Glomerular visceral epithelial cell (primary cell): ENCODE results near the gene PTTG2.
"Not testable (repeated sequence)": the region's sequence is repeated elsewhere in the genome, so short reads cannot be mapped to it uniquely, and the experiment has no call there.

Experiments
- DNase-seq: peaks from one replicate; pipeline ENCODE4 v3.0.0-alpha.2; 2016; ENCODE audit errors: extremely low spot score

The PTTG2 gene

DNA sequence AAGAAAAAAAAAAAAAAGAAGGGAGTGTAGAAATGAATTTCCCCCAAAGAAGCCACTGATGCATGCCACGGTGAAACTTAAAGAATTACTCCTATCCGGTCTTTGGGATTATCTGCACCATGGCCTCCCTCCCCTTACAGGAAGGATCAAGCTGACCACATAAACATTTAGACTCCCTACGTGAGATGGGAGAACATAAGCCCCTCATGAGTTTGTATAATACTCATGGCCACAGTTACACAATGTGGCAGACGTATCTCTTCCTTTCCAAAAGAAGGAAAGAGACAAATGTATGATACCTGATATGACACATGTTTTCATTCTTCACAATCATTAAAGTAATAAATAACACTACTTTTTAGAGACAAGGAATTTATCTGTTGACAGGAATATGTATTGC, 3.3 kb upstream of the PTTG2 start:
- DNase-seq, result no peak

DNA sequence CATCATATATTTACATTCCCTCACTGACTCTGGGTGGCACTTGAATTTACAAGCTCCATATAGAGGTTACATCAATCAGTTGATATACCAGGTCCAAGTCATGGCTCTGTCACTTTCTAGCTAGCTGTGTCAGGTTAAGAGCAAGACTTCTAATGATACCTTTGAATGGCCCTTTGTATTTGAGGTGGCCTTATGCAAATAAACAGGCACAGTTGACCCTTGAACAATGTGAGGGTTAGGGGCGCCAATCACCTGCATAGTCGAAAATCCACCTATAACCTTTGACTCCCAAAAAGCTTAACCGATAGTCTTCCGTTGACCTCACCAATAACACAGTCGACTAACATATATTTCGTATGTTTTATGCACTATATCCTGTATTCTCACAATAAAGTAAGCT, 1.3 kb upstream of the PTTG2 start:
- DNase-seq, result no peak

DNA sequence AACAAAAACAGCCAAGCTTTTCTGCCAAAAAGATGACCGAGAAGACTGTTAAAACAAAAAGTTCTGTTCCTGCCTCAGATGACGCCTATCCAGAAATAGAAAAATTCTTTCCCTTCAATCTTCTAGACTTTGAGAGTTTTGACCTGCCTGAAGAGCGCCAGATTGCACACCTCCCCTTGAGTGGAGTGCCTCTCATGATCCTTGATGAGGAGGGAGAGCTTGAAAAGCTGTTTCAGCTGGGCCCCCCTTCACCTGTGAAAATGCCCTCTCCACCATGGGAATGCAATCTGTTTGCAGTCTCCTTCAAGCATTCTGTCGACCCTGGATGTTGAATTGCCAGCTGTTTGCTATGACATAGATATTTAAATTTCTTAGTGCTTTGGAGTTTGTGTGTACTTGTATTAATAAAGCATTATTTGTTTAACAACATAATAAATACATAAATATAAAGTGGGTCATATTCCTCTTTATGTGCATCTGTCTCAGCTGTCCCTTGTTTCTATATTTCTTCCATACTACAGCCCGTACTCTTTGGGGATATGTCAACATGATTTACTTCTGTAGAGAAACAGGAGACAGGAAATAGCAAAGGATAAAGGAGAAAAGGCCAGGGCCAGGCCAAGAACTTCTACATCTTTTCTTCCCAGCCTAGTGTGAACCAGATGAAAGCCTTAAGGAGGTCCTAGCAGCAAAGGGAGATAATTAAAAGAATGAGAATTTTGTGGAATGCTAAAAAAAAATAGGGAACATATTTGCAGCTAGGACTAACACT, 667 bp downstream of the PTTG2 start:
- no peak for DNase-seq

DNA sequence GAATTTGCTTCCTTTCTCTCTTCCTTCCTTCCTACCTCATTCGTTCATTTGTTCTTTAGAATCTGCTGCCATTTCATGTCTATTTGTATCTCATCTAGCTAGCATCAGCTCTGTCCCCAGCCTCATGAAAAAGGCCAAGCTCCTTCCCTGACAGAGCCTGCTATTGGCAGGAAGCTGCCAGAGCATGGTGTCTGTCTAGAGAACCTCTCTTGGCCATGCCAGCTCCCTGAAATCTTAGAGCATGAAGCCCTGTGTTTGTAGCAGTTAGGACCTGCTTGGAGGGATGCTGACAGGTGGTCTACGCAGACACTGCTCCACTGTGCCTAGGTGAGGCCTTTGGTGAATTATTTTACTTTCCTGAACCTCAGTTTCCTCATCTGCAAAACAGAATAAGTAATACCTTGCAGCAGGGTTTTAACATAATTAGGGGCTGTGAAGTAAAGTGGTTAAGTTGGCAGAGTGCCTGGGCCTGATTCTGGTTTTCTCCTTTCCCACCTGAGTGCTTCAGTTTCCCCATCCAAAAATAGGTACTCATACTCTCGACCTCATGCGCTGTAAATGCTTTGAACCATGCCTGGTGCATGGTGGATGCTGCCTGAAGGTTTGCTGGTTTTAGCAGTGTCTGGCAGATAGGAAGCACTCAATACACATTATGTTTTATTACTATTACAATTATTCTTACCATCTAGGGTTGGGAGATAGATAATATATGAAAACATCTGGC, 4.7 kb downstream of the PTTG2 start:
- DNase-seq, result no peak

DNA sequence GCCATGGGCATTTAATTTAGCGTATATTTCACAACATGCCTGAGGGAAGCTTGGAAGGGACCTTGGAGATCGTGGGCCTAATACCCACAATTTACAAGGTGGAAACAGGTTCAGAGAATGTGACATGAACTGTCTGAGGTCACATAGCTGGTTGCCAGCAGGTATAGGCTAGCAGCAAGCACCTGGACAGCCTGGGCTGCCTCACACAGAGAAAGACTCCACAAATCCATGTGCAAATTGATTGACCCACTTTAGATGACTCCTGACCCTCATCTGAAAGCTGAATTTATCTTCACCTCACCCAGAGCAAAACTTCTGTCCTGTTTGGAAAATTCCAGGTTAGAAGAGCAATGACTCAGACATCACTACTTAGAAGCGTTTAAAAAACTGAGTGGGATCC, 5.8 kb downstream of the PTTG2 start:
- no peak for DNase-seq

DNA sequence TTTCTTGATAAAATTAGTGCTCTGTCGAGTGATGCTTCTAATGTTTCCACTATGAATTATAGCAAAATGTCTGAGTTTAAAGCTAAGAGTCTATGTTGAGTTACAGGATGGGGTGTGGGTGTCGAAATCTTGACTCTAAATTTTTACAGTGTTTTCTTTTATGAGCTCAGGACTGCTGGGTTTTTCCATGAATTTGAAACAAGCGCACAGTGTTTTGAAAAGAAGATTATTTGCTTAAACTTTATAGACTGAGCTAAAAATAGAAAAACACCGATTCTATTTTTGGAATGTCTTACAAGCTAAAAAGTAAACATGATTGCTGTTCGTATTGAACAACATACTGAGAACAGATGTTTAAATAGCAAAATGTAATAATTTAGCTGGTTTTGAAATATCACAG, 7.5 kb downstream of the PTTG2 start:
- no peak for DNase-seq

DNA sequence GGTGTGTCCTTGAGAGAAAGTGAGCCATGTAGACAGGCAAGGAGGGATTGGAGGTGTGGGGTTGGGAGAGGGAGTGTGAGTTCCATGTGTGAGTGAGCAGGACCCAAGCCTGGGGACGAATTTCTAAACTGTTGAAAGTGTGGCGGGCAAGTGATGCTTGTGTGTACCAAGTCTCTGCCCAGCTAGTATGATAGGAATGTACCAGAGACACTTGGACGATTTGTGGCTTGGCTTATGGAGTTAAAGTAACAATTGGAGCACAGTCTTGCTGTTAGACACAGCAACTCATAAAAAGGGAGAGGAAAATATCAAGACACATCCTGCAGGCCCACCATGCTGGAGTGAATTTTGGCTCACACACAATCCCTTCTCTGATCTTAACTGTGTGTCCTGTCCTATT, 8.5 kb downstream of the PTTG2 start:
- DNase-seq, result no peak

DNA sequence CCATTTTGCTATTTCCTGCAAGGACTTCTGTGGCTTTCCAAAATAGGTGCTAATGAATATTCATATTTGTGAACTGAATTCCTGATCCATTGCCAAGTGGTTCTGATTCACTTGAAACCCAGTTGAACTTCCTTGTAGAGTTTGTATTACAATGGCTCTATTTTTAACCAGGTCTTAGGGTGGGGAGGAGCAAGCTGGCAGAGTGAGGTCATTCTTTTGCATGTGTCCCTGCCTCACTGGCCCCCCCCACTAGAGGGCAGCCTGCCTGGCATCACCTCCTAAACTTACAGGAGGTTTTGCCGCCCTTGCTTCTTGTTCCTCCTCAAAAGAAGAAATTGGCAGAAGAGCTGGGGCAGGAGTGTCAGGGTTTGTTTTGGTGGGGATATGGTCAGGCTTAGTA, 10.5 kb downstream of the PTTG2 start:
- DNase-seq, result peak; percentile 67

DNA sequence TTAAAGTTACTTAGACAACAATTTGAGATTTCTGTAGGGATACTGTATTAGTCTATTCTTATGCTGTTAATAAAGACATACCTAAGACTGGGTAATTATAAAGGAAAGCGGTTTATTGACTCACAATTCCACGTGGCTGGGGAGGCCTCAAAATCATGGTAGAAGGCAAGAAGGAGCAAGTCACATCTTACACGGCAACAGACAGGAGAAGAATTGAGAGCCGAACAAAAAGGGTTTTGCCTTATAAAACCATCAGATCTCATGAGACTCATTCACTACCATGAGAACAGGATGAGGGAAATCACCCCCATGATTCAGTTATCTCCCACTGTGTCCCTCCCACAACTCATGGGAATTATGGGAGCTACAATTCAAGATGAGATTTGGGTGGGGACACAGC, 11.0 kb downstream of the PTTG2 start:
- DNase-seq, result no peak

DNA sequence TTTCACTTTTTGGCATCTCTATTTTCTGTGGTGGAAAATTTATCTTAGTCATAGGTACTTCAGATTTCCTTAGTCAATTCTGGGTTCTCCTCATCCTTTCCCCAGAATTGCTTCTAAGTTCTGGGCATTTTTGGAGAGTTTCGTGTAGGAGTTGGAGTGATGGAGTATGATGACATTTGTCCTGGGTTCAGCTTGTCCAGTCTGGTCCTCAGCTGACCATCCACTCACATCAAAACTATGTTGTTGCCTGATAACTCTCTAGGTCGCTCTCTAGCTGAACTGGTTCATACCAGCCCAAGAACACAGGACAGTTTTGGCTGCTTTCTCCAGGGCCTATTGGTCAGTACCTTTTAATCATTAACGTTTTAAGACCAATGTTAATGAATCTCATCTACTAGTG, 13.2 kb downstream of the PTTG2 start:
- DNase-seq, result no peak

DNA sequence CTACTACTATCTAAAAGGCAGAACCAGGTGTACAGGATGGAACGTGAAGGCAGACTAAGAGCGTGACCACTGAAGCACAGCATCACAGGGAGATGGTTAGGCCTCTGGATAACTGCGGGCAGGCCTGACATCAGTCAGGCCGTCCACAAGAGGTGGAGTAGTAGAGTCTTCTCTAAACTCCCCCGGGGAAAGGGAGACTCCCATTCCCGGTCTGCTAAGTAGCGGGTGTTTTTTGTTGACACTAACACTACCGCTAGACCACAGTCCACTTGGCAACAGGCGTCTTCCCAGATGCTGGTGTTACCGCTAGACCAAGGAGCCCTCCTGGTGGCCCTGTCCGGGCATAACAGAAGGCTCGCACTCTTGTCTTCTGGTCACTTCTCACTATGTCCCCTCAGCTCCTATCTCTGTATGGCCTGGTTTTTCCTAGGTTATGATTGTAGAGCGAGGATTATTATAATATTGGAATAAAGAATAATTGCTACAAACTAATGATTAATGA, 15.2 kb downstream of the PTTG2 start:
- DNase-seq, result not testable (repeated sequence)

DNA sequence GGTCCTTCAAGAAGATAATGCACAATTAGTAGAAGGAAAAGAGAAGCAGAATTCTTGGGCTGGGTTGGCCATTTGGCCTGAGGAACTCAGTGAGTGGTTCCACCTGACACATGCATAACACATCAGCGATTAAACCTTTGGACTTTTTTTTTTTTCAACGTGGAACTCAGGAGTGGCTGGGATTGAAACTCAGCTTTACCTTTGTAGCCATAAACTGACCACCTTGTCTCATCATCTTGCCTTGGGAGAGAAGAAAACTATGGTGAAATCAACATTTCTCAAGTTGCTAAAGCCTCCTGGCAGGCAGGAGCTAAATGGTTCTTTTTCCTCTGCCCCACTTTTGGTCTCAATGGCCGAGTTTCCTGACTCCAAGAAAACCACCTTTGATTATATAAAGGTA, 16.3 kb downstream of the PTTG2 start:
- DNase-seq, result no peak

DNA sequence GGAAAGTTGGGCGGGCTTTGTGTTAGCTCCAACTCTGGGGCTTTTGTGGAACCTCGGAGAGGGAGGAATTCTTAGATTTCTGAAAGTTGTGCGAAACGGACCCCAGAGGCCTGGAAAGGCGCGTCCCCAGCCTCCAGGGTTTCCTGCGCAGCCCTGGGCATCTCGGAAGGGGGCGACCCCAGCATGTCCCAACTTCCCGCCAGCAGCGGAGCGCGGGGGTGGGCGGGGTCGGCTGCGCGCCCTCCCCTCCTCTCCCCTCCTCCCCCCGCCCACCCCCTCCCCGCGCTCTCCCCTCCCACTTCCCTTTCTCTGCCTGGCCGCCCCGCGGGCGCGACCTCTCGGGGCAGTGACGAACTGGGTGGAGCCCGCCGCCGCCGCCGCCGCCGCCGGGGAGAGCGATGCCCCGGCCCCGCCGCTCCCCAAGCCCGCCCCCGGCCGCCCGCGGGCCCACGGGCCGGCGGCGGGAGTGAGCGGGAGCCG, 16.8 kb downstream of the PTTG2 start:
- DNase-seq, result peak; percentile 88

DNA sequence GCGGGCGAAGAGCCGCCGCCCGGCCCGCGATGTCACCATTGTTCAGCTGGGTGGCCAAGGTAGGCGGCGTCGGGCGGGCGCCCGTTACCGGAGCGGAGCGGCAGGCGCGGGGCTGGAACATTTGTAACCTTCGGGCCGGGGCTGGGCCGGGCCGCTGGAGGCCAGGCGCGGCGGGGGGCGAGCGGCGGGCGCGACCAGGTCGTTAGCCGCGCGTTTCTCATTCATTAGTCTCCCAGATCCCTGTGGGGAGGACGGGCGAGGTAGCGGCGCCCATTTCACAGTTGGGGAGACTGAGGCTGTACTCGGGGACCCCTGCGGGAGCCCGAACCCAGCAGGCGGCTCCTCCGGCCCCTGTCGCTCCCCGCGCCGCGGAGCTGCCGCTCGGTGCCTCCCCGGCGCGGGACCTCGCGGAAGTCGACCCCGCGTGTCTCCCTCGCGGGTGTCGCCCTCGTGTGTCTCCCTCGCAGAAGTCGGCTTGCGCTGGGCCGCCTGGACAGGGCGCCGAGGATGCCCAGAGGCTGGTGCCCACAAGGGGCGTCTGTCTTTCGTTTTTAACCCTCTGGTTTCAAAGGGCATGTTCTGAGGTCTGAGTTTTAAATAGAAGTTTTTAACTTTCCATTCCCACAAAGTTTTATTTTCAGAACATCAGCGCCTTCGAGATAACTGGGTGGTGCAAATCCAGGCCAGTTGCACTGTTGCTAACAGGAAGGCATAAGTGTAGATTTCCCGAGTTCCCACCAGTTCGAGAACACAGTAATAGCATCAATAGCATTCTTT, 17.5 kb downstream of the PTTG2 start:
- peak; percentile 76 for DNase-seq

DNA sequence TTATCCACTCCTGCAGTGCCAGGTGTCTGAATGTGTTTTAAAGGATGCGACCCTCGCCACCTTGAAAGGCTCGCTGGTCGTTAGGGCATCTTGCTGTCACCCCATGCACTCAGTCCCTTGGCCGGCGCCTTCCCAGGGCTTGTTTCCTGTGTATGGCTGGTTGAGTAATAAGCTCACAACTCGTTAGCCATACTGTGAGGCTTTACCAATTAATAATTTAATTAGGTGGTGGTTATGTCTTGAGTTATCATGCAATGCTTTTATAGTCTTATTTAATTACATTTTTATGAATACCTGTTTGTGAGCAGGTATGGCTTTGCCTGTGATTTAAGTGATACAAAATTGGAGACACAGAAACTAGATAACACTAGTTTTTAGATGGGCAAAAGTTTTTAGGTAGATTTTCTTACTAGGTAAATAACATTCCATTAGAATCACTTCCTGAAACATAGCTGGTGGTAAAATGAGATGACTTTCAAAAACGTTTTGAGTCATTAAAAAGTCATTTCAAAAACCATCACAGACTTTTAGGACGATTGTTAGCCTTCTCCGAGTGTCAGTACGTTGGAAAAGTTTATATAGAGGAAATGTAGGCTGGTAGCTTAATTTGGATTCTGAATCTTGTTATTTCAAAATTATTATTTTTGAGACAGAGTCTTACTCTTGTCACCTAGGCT, 18.2 kb downstream of the PTTG2 start:
- peak; percentile 26 for DNase-seq

DNA sequence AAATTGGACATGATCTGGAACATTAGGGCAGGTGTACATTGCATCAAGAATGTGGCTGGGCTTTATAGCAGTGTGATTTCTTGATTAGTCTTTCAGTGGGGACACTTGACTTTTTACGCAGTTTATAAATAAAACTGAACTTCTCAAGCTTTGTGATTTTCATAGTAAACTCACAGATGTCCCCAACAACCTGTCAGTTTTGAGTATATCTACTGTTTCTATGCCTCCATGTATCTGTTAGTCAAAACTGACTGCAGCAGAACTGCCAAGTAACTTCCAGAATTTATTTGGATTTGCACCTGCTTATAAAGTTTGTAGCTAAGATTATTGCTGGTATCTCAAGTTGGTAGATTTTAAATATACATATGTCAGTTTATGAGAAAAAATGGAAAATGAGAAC, 20.0 kb downstream of the PTTG2 start:
- no peak for DNase-seq

DNA sequence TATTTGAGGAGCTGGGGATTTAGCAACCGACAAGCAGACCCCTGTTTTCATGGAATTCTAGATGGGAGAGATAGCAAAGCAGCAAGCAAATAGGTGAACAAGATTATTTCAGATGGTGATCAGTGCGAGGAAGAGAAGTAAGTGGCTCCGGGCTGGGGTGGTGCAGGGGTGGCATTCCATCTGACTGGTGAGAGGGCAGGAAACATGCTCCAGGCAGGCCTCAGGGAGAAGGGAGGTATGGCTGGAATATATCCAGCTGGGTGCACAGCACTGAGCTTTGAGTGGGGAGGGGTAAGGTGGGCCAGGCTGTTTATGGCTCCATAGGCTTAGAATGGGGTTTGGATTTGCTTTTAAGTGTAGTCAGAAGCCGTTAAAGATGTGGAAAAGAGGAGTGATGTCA, 21.2 kb downstream of the PTTG2 start:
- DNase-seq, result no peak

DNA sequence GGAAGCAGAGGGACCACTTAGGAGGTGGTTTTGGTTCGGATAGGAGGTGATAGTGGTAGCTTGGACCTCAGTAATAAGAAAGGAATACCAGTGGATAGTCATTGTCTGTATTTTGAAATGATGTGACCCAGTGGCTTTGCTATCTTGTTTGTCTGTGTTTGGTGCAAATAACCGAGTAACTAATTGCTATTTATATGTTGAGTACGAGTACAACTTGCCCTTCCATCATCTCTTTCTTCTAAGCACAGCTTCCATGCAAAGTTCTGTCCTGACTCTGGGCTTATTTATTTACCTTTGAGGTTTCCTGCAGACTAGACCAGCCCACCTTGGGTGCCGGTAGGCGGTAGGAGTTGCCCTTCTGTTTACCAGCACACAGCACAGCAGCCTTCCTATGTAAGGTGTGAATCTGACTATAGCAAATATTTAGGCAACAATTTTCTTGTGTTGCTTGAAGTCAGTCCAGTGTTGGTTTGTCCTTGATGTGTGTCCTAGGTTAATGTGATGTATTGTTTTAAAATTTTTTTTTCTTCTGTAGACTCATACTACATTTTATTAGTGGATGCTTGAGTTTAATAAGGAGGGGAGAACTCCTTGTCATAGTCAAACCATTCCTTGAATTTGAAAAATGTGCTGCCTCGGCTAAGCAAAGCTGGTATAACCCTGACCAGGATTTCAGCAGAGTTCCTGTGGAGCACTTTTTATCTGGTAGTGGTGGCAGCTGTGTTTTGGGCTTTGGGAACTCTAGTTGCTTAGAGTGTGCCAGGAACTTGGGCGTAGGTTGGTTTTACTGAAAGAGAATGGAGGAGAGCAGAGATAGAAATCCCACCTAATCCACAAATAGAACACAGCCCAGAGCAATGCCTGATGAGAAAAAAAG, 21.9 kb downstream of the PTTG2 start:
- peak; percentile 35 for DNase-seq

DNA sequence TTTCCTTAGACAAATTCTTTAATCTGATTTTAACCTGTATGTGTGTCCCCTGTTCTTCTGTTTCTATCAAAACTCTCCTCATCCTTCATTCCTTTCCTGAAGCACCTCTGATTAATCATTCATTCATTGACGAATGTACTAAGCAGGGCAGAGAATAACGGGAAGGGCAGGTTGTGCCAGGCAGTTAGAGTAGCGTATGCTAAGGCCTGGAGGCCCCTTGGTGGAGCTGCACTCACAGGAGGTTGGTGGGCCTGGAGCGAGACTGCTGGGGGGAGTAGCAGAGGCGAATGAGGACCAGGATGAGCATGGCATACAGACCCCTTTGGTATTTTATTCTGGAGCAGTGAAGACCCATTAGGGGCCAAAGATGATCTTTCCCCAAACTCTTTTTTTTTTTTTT, 22.5 kb downstream of the PTTG2 start:
- DNase-seq, result peak; percentile 37

DNA sequence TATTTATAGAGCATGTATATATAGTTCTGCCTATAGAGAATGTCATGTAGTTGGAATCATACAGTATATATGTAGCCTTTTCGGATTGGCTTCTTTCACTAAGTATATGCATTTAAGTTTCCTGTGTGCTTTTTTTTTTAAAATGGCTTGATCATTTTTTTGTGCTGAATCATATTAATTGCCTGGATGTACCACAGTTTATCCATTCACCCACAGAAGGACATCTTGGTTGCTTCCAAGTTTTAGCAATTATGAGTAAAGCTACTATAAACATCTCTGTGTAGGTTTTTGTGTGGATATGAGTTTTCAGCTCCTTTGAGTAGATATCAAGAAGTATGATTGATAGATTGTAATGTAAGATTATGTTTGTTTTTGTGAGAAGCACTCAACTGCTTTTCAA, 23.8 kb downstream of the PTTG2 start:
- no peak for DNase-seq

DNA sequence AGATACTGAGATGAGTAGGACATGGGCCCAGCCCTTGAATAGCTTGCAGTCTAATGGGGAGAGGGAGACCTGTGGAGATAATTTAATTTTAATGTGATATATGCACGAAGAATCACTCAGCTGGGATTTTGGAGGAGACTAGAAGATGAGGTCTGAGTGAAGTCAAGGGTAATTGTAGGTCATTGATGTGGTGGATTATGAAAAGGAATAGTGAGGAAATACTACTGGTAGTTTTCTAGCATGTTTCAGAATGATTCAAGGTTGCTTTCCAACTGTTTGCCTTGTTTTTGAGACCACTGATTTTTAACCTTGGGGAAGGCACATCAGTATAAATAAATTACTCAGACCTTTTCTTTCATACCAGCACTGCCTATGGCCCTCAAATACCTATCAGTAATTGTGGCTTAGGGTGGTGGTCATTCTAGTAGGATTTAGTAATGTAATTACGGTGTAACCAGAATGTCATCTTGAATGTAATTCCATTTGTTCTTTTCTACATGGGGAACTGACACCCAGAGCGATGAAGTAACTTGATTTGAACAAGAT, 25.6 kb downstream of the PTTG2 start:
- DNase-seq, result no peak
